Gastroesophageal sphincter (tissue), 4 donors: ENCODE data around the gene PLCL1. TPM values are rescaled to one million over a fixed set of nuclear protein-coding genes. Genes with fewer than 3 reads are reported as not detected.

Source experiments
- ATAC-seq: fragments of 150-250 bp; one replicate; pipeline ENCODE4 v1.9.1; 2016; ENCODE audit warnings: mild to moderate bottlenecking, moderate library complexity
- H3K27ac ChIP-seq, 4 donors: fragments of 200-600 bp; sonication (generic) in 3 of 4; 1 replicate in 3 of 4; 2 replicates in 1 of 4; pipeline ENCODE4 v1.5.1; 2016 to 2019
- H3K27me3 ChIP-seq: fragments of 200-600 bp; sonication (generic); one replicate; pipeline ENCODE4 v1.5.1; 2019
- H3K36me3 ChIP-seq, 2 donors: fragments of 200-600 bp; sonication (generic); one replicate each; pipeline ENCODE4 v1.5.1; 2019; ENCODE audit warnings: control low read depth in 1 of 2
- H3K4me1 ChIP-seq, 3 donors: fragments of 200-600 bp; sonication (generic); 1 replicate in 2 of 3; 2 replicates in 1 of 3; pipeline ENCODE4 v1.5.1; 2016 to 2019; ENCODE audit warnings: control low read depth in 2 of 3
- H3K4me3 ChIP-seq, 2 donors: fragments of 200-600 bp; sonication (generic); one replicate each; pipeline ENCODE4 v1.5.1; 2019; ENCODE audit warnings: mild to moderate bottlenecking in 1 of 2, moderate library complexity in 1 of 2
- H3K9me3 ChIP-seq, 3 donors: fragments of 200-600 bp; sonication (generic); one replicate each; pipeline ENCODE4 v1.5.1; 2017 to 2019; ENCODE audit warnings: control low read depth in 2 of 3
- EP300 ChIP-seq: sonication (generic); formaldehyde crosslinking; IDR thresholded peaks from one replicate; pipeline ENCODE4 v1.6.1; 2017; ENCODE audit warnings: antibody characterized with exemption, mild to moderate bottlenecking
- POLR2A ChIP-seq, 2 donors: fragments of 450-650 bp; IDR thresholded peaks; one replicate each; pipeline ENCODE4 v1.6.1; 2017; ENCODE audit warnings: antibody characterized with exemption in 2 of 2, mild to moderate bottlenecking in 2 of 2, moderate library complexity in 1 of 2
- POLR2AphosphoS5 ChIP-seq: sonication (generic); formaldehyde crosslinking; IDR thresholded peaks from one replicate; pipeline ENCODE4 v1.6.1; 2017; ENCODE audit warnings: antibody characterized with exemption
- WGBS, 2 donors: methylation state at CpG; one replicate each; pipeline ENCODE4 v1.1.5; 2018; ENCODE audit warnings: low coverage in 1 of 2; 5-methylcytosine and 5-hydroxymethylcytosine counted together
- total RNA-seq, 4 donors: library from RNA; depleted of rRNA; stranded (reverse); fragments of >200 nt; gene quantifications; one replicate each; pipeline ENCODE4 v1.1.0, GENCODE V29; 2016
- TF ChIP-seq, protein P1 (sequence below), 4 experiments: fragments of 200-600 bp in 2 of 4; fragments of 450-650 bp in 2 of 4; sonication (generic) in 1 of 4; IDR thresholded peaks; one replicate each; pipeline ENCODE4 v1.5.1; 2017 to 2019; ENCODE audit warnings: antibody characterized with exemption in 4 of 4, mild to moderate bottlenecking in 2 of 4, moderate library complexity in 2 of 4

The PLCL1 gene
- total RNA-seq, 4 donors from 2014 or later, result 23.4 to 89.2 (median 47.4) TPM

GRCh38 chr2:198146346-198146940 is 342.1 kb downstream of the PLCL1 start:
- WGBS, 2 donors, result 76 to 100% methylated on average over 1 to 3 of the region's 3 CpGs
- TF ChIP-seq POLR2A (IDR thresholded peaks at IDR 0.05) (no peak), EP300 (no peak), POLR2AphosphoS5 (no peak)
- TF ChIP-seq, protein P1, sequence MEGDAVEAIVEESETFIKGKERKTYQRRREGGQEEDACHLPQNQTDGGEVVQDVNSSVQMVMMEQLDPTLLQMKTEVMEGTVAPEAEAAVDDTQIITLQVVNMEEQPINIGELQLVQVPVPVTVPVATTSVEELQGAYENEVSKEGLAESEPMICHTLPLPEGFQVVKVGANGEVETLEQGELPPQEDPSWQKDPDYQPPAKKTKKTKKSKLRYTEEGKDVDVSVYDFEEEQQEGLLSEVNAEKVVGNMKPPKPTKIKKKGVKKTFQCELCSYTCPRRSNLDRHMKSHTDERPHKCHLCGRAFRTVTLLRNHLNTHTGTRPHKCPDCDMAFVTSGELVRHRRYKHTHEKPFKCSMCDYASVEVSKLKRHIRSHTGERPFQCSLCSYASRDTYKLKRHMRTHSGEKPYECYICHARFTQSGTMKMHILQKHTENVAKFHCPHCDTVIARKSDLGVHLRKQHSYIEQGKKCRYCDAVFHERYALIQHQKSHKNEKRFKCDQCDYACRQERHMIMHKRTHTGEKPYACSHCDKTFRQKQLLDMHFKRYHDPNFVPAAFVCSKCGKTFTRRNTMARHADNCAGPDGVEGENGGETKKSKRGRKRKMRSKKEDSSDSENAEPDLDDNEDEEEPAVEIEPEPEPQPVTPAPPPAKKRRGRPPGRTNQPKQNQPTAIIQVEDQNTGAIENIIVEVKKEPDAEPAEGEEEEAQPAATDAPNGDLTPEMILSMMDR (IDR thresholded peaks at IDR 0.05), result no peak
- no peak overlapping the region for H3K27ac ChIP-seq
- no peaks in the 10 kb centered on the region for H3K4me1 ChIP-seq
- no peaks in the 10 kb centered on the region for H3K9me3 ChIP-seq
- ATAC-seq, result no peak
- peaks cover 0 to 18% of the 10 kb centered on the region in 2 donors for H3K36me3 ChIP-seq
- H3K4me3 ChIP-seq, result no peak overlapping the region
- no peaks in the 10 kb centered on the region for H3K27me3 ChIP-seq

DNA sequence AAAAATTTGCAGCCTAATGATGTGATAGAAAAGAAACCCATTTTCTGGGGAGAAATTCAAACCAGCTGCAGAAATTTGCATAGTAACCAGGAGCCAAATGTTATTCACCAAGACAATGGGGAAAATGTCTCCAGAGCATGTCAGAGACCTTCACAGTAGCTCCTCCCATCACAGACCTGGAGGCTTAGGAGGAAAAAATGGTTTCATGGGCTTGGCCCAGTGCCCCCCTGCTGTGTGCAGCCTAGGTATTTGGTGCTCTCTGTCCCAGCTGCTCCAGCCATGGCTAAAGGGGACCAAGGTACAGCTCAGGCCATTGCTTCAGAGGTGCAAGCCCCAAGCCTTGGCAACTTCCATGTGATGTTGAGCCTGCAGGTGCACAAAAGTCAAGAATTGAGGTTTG is 352.9 kb downstream of the PLCL1 start:
- Histone ChIP-seq H3K36me3 (no peaks in the 10 kb centered on the region), H3K27ac (no peak overlapping the region), H3K4me1 (no peaks in the 10 kb centered on the region), H3K9me3 (no peaks in the 10 kb centered on the region), H3K27me3 (no peaks in the 10 kb centered on the region), H3K4me3 (no peak overlapping the region)
- no peak for ATAC-seq
- TF ChIP-seq POLR2A (IDR thresholded peaks at IDR 0.05) (no peak), EP300 (no peak), POLR2AphosphoS5 (no peak)
- TF ChIP-seq, protein P1 (IDR thresholded peaks at IDR 0.05), result no peak

- no peak overlapping the region for H3K27ac ChIP-seq
- no peaks in the 10 kb centered on the region for H3K9me3 ChIP-seq
- no peaks in the 10 kb centered on the region for H3K36me3 ChIP-seq
- ATAC-seq, result no peak
- no peaks in the 10 kb centered on the region for H3K4me1 ChIP-seq
- no peaks in the 10 kb centered on the region for H3K27me3 ChIP-seq
- TF ChIP-seq, protein P1 (IDR thresholded peaks at IDR 0.05), result no peak
- TF ChIP-seq EP300 (no peak), POLR2A (IDR thresholded peaks at IDR 0.05) (no peak), POLR2AphosphoS5 (no peak)
- H3K4me3 ChIP-seq, result no peak overlapping the region
Observed at GRCh38 chr2:198161151-198161550, 356.8 kb downstream of the PLCL1 start.

- H3K27me3 ChIP-seq, result no peaks in the 10 kb centered on the region
- H3K4me1 ChIP-seq, result no peaks in the 10 kb centered on the region
- no peak for TF ChIP-seq POLR2A (IDR thresholded peaks at IDR 0.05)
- TF ChIP-seq, protein P1 (IDR thresholded peaks at IDR 0.05), result no peak
- no peak for TF ChIP-seq EP300
- no peak for TF ChIP-seq POLR2AphosphoS5
- no peak overlapping the region for H3K4me3 ChIP-seq
- no peak overlapping the region for H3K27ac ChIP-seq
- H3K9me3 ChIP-seq, result no peaks in the 10 kb centered on the region
- H3K36me3 ChIP-seq, result no peaks in the 10 kb centered on the region
- no peak for ATAC-seq
Observed at GRCh38 chr2:198162276-198162675, 357.9 kb downstream of the PLCL1 start.

- no peak for ATAC-seq
- Histone ChIP-seq H3K4me1 (no peaks in the 10 kb centered on the region), H3K27me3 (no peaks in the 10 kb centered on the region), H3K9me3 (no peaks in the 10 kb centered on the region), H3K36me3 (no peaks in the 10 kb centered on the region), H3K4me3 (no peak overlapping the region), H3K27ac (no peak overlapping the region)
- TF ChIP-seq EP300, result no peak
- no peak for TF ChIP-seq POLR2A (IDR thresholded peaks at IDR 0.05)
- TF ChIP-seq, protein P1 (IDR thresholded peaks at IDR 0.05), result no peak
- no peak for TF ChIP-seq POLR2AphosphoS5
- 94 to 100% methylated on average over 2 to 6 of the region's 6 CpGs for WGBS, 2 donors
Observed at GRCh38 chr2:198164843-198165242, 360.4 kb downstream of the PLCL1 start.
